Transverse colon (tissue), 4 donors: ENCODE data around the gene SLC39A11. TPM values are rescaled to one million over a fixed set of nuclear protein-coding genes. Genes with fewer than 3 reads are reported as not detected.

Experiments
- DNase-seq: peaks from one replicate; pipeline ENCODE4 v3.0.0-alpha.2; 2019
- H3K27ac ChIP-seq, 4 donors: fragments of 200-600 bp; sonication (generic); 2 replicates each; pipeline ENCODE4 v1.5.1; 2016 to 2018; ENCODE audit warnings: inconsistent platforms in 4 of 4
- H3K27me3 ChIP-seq: fragments of 200-600 bp; sonication (generic); 2 replicates; pipeline ENCODE4 v1.5.1; 2017; ENCODE audit warnings: inconsistent platforms
- H3K36me3 ChIP-seq, 4 donors: fragments of 200-600 bp; sonication (generic); 2 replicates each; pipeline ENCODE4 v1.5.1; 2017 to 2019; ENCODE audit warnings: inconsistent platforms in 4 of 4
- H3K4me1 ChIP-seq, 4 donors: fragments of 200-600 bp; sonication (generic); 2 replicates each; pipeline ENCODE4 v1.5.1; 2017 to 2020; ENCODE audit warnings: inconsistent platforms in 4 of 4
- H3K4me3 ChIP-seq, 4 donors: fragments of 200-600 bp; sonication (generic); 1 replicate in 1 of 4; 2 replicates in 3 of 4; pipeline versions ENCODE4 v1.5.1 to v1.6.1; 2017 to 2019; ENCODE audit warnings: inconsistent platforms in 4 of 4
- H3K9me3 ChIP-seq, 2 donors: fragments of 200-600 bp; sonication (generic); 2 replicates each; pipeline ENCODE4 v1.5.1; 2017 to 2019; ENCODE audit warnings: inconsistent platforms in 2 of 2
- EP300 ChIP-seq: sonication (generic); formaldehyde crosslinking; IDR thresholded peaks from one replicate; pipeline ENCODE4 v1.6.1; 2017; ENCODE audit warnings: antibody characterized with exemption, low read depth
- POLR2A ChIP-seq: fragments of 450-650 bp; IDR thresholded peaks from one replicate; pipeline ENCODE4 v1.6.1; 2016; ENCODE audit warnings: antibody characterized with exemption, mild to moderate bottlenecking, moderate library complexity
- POLR2AphosphoS5 ChIP-seq, 3 donors: sonication (generic); formaldehyde crosslinking; IDR thresholded peaks; one replicate each; pipeline ENCODE4 v1.6.1; 2016; ENCODE audit warnings: antibody characterized with exemption in 3 of 3
- WGBS, 2 donors: methylation state at CpG; one replicate each; pipeline ENCODE4 v1.1.5; 2018; ENCODE audit warnings: low coverage in 1 of 2; 5-methylcytosine and 5-hydroxymethylcytosine counted together
- in situ Hi-C, 4 donors: fragments of 200-750 bp; cut with MboI; loops; one replicate each; pipeline versions ENCODE4 v1.15.0 to v1.15.1; 2017; ENCODE audit warnings: low sequenced_read_pairs in 3 of 4, low pct_ligation_motif_present in 1 of 4, low pct_unique_long_range_greater_than_20kb in 1 of 4
- intact Hi-C: fragments of 100-400 bp; cut with DNase I; formaldehyde crosslinking; loops from one replicate; pipeline ENCODE4 v1.15.1; 2023; ENCODE audit warnings: low total_unique reads
- total RNA-seq, 4 donors: library from RNA; depleted of rRNA; stranded (reverse); fragments of >200 nt; gene quantifications; one replicate each; pipeline ENCODE4 v1.1.0, GENCODE V29; 2016
- TF ChIP-seq, protein P1 (sequence below), 5 experiments: fragments of 200-600 bp in 3 of 5; fragments of 450-650 bp in 2 of 5; sonication (generic) in 3 of 5; IDR thresholded peaks; 1 replicate in 2 of 5; 2 replicates in 3 of 5; pipeline ENCODE4 v1.5.1; 2016 to 2017; ENCODE audit warnings: antibody characterized with exemption in 5 of 5, inconsistent platforms in 3 of 5, mild to moderate bottlenecking in 2 of 5, moderate library complexity in 1 of 5

Gene SLC39A11
- total RNA-seq, 4 donors from 2014 or later = 20.7 to 49.7 (median 33.3) TPM

DNA sequence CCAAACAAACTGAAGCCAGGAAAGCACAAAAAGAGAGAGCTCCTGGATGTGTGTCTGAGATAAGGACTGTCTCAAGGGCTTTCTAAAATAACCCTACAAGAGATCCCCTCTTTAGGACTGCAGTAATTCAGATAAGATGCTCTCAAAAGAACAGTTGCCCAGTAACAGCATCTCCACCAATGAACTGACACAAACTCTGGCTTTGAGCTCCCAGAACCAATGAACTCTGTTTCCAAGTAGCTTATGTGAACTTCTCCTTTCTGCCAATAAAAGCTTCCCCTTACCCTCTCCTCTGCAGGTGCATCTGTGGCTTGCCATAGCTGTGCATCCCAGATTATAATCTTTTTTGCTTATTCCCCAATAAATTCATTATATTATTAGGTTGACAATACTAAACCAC, 421.5 kb downstream of the SLC39A11 start:
- intact Hi-C loops = no loop called here
- H3K27me3 ChIP-seq = no peaks in the 10 kb centered on the region
- no peak overlapping the region for H3K4me3 ChIP-seq
- H3K4me1 ChIP-seq = no peaks in the 10 kb centered on the region
- H3K36me3 ChIP-seq = no peaks in the 10 kb centered on the region
- DNase-seq = no peak
- H3K27ac ChIP-seq = no peak overlapping the region
- no peaks in the 10 kb centered on the region for H3K9me3 ChIP-seq
- TF ChIP-seq EP300 = no peak
- in situ Hi-C loops = loop anchor here in 1 of 4 donors (10.0 kb wide), 1 partner anchor 56 kb away; no protein-coding TSS in a partner anchor

DNA sequence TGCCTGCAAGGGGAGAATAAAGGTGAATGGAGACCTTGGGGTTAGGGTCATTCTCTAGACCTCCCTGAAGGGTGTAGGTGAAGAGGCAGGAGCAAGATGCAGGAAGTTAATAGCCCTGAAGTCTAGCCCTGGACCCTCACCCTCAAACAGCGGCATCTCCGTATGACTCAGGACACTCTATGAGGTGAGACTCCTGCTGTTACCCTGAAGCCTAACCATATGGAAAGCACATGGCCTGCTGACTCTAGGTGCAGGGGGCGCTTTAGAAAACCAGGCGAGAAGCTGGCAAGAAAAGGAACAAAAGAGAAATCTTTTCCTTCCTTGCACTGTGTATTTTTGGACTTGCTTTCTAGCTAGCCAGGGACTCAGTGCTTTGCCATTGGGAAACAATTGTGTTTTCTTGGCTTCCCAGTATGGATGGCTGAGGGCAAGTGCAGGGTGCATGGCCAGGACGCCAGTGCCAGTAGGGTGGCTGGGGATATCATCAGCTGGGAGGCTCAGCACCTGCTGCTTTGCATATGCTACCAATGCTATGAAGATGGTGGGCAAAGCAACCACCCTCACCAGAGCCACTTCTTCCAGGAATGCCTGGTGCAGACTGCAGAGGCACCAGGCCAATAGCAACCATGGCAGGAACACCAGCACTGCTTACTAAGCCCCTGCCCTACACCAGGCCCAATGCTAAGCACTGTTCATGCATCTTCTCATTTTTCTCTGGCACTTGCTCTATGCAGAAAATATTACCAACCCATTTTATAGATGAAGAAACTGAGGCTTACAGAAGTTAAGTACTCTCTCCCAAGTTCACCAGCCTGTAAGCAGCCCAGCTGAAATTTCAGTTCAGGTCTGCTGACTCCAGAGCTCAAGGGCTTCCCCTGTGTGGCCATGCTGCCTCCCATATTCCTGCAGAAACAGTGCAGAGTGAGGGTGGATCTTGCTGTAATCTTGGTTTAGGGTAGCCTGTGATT, 425.1 kb downstream of the SLC39A11 start:
- Histone ChIP-seq H3K9me3 (no peaks in the 10 kb centered on the region), H3K4me1 (no peaks in the 10 kb centered on the region), H3K36me3 (no peaks in the 10 kb centered on the region), H3K4me3 (no peak overlapping the region), H3K27ac (no peak overlapping the region), H3K27me3 (no peaks in the 10 kb centered on the region)
- in situ Hi-C loops (no loop called here), intact Hi-C loops (no loop called here)
- 87% methylated on average over 5 of the region's 5 CpGs; no CpG with 5 or more reads in 1 of the 2 donors for whole genome bisulfite sequencing, 2 donors
- TF ChIP-seq POLR2AphosphoS5 (IDR thresholded peaks at IDR 0.05) (no peak), EP300 (no peak), POLR2A (no peak)
- TF ChIP-seq, protein P1, sequence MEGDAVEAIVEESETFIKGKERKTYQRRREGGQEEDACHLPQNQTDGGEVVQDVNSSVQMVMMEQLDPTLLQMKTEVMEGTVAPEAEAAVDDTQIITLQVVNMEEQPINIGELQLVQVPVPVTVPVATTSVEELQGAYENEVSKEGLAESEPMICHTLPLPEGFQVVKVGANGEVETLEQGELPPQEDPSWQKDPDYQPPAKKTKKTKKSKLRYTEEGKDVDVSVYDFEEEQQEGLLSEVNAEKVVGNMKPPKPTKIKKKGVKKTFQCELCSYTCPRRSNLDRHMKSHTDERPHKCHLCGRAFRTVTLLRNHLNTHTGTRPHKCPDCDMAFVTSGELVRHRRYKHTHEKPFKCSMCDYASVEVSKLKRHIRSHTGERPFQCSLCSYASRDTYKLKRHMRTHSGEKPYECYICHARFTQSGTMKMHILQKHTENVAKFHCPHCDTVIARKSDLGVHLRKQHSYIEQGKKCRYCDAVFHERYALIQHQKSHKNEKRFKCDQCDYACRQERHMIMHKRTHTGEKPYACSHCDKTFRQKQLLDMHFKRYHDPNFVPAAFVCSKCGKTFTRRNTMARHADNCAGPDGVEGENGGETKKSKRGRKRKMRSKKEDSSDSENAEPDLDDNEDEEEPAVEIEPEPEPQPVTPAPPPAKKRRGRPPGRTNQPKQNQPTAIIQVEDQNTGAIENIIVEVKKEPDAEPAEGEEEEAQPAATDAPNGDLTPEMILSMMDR (IDR thresholded peaks at IDR 0.05) = no peak
- DNase-seq = no peak

DNA sequence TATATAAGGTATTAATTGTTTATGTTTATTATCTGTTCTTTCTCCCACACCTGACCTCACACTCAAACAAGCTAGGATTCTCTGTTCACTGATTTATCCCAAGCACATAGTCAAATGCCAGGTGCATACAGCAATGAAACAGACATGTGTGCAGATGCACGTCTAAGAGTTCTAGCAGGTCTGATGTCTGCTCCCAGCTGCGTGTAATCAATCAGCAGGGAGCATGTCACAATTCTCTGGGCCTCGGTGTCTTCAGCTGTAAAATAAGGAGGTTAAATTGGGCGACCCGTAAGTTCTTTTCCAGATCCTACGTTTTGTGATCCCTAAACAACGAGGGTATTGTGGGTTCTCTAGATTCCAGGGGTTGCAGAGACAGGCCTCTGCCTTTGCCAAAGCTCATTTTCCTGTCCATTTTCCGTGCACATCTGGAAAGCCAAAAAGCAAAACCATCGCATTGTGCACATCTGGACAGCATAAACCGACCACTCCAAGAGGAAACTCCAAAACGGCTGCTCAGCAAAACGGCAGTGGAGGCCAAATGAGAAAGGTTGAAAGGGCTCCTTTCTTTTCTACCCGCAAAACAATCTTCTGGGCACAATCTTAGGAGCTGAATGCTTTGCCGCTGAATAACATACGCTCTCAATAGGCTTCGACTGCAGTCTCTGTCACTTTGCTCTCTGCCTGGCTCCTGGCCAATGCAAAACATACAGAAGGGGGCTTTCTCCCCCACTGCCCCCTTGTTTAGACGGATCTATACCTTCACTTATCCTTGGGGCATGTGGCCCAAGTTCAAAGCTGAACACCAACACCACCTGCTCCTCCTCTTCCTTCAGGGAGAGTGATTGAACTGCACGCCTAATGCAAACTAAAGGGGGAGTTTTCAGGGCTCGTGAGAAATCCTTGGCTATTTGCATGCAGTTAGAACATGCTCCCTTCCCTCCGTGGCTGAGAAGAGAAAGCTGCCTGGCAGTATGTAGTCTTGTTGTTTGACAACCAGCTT, 426.3 kb downstream of the SLC39A11 start:
- 40 to 66% methylated on average over 1 to 20 of the region's 20 CpGs for WGBS, 2 donors
- in situ Hi-C loops = no loop called here
- no peak for TF ChIP-seq EP300
- no peak for TF ChIP-seq POLR2AphosphoS5 (IDR thresholded peaks at IDR 0.05)
- TF ChIP-seq, protein P1 (IDR thresholded peaks at IDR 0.05) = no peak
- no peak for TF ChIP-seq POLR2A
- no peak overlapping the region for H3K4me3 ChIP-seq
- H3K36me3 ChIP-seq = no peaks in the 10 kb centered on the region
- DNase-seq = no peak
- H3K4me1 ChIP-seq = no peaks in the 10 kb centered on the region
- no peaks in the 10 kb centered on the region for H3K27me3 ChIP-seq
- H3K27ac ChIP-seq = no peak overlapping the region
- intact Hi-C loops = no loop called here
- no peaks in the 10 kb centered on the region for H3K9me3 ChIP-seq

DNA sequence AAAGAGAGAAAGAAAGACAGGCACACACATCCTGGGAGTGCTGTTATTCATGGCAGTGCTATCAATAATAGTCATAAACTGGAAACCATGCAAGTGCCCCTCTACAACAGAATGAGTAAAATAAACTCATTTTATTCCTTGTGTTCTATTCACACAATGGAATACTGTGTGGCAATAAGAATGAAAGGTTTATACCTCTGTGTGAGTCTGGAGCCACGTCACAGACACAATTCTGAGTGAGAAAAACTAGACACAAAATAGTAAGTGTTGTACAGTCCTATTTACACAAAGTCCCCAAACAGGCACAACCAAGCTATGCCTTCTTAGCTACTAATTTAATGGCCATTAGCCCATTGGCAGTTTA, 429.7 kb downstream of the SLC39A11 start:
- H3K4me3 ChIP-seq = no peak overlapping the region
- H3K27ac ChIP-seq = no peak overlapping the region
- TF ChIP-seq POLR2A = no peak
- TF ChIP-seq POLR2AphosphoS5 (IDR thresholded peaks at IDR 0.05) = no peak
- TF ChIP-seq, protein P1 (IDR thresholded peaks at IDR 0.05) = no peak
- no peak for TF ChIP-seq EP300
- in situ Hi-C loops (no loop called here), intact Hi-C loops (no loop called here)
- no peaks in the 10 kb centered on the region for H3K36me3 ChIP-seq
- WGBS, 2 donors = 78 to 91% methylated on average over 1 of the region's 1 CpG
- DNase-seq = no peak
- no peaks in the 10 kb centered on the region for H3K27me3 ChIP-seq
- H3K9me3 ChIP-seq = no peaks in the 10 kb centered on the region
- no peaks in the 10 kb centered on the region for H3K4me1 ChIP-seq
